ENCODE data around the gene MYLK.

MYLK gene

GRCh38 chr3:123678108-123678511 lies 206.0 kb downstream of the MYLK start:
- DNase-seq (ENCODE audit: low read depth in 2 of 2): no peak

GRCh38 chr3:123672429-123673146 lies 211.5 kb downstream of the MYLK start:
- DNase-seq (ENCODE audit: low read depth in 2 of 2): no peak

DNA sequence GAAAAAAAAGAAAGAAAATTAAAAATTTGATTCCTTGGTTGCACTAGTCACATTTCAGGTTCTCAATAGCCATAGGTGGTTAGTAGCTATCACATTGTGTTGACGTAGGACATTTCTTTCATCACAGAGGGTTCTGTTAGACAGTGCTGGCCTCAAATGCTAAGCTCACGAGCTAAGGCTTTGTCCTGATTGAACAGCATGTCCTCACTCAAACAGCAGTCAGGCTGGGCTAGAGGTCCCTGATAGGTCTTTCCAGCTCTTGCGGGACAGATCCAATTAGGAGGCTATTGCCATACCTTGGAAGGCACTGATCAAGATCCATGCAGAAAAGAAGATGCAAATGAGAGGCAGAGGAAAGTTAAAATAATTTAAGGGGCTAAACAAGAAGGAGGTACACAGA lies 213.4 kb downstream of the MYLK start:
- DNase-seq (ENCODE audit: low read depth in 2 of 2): no peak

GRCh38 chr3:123668906-123669305 lies 215.2 kb downstream of the MYLK start:
- DNase-seq (ENCODE audit: low read depth in 2 of 2): no peak

DNA sequence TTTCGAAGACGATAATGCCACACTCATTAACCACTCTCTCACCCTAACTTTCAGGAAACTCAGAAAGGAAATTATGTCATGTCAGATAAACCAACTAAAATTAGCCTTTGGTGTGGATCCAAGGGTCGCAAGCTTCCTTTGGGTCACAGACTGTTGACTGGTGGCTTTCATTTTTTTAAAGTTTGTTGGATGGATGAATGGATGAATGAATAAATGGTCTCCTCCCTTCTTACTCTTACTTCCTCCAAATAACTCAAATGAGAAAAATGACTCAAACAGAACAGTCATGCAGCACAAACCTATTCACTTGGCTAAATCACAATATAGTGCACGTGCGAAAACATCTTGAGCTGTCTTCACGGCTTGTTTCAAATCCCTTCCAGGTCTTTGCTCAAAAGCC lies 216.3 kb downstream of the MYLK start:
- DNase-seq (ENCODE audit: low read depth in 2 of 2): no peak

GRCh38 chr3:123664753-123665152 lies 219.4 kb downstream of the MYLK start:
- DNase-seq (ENCODE audit: low read depth in 2 of 2): no peak

- no peak for DNase-seq (ENCODE audit: low read depth in 2 of 2)
These were observed 220.2 kb downstream of the MYLK start for GRCh38 chr3:123663977-123664376.

DNA sequence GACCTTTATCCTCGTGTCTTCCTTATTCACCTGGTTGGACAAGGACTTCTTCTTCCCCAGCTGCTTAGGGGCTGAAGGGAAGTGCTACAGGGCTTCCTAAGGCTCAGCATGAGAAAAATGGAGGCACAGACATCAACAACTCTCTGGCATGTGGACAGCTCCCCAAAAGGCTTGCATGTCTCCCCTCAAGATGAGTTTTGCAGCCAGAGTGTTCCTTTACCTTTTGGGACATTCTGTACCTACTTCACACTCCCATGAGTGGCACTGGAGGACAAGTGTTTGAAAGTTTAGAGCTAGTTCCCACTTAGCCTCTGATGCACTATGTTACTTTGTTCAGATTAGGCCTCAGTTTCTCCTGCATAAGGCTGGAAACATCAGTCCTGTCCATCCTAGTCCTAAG lies 222.2 kb downstream of the MYLK start:
- no peak for DNase-seq (ENCODE audit: low read depth in 2 of 2)

GRCh38 chr3:123660900-123661299 lies 223.2 kb downstream of the MYLK start:
- DNase-seq (ENCODE audit: low read depth in 2 of 2): no peak

GRCh38 chr3:123660141-123660675 lies 223.9 kb downstream of the MYLK start:
- no peak for DNase-seq (ENCODE audit: low read depth in 2 of 2)

DNA sequence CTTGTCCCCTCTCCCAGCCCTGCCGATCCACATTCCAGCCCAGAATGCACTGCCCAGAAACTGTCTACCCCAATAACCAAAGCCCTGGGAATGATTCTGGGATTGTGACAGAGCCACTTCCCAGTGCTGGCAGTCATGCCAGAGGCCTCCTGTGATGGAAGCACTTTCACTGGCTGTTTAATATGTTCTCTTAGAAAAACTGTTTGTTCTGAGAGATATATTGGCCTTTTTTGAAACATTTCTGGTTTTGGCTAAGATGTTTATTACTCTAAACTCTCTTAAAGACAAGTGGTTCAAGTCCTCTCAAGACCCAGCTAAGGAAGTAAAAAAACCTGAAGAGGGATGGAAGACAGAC lies 225.3 kb downstream of the MYLK start:
- DNase-seq (ENCODE audit: low read depth in 2 of 2): no peak

- DNase-seq (ENCODE audit: low read depth in 2 of 2): no peak
These were observed 225.8 kb downstream of the MYLK start for GRCh38 chr3:123658118-123658851.

- DNase-seq (ENCODE audit: low read depth in 2 of 2): no peak
These were observed 226.6 kb downstream of the MYLK start for GRCh38 chr3:123657568-123657967.

- DNase-seq (ENCODE audit: low read depth in 2 of 2): no peak
These were observed 227.0 kb downstream of the MYLK start for GRCh38 chr3:123657111-123657510.

DNA sequence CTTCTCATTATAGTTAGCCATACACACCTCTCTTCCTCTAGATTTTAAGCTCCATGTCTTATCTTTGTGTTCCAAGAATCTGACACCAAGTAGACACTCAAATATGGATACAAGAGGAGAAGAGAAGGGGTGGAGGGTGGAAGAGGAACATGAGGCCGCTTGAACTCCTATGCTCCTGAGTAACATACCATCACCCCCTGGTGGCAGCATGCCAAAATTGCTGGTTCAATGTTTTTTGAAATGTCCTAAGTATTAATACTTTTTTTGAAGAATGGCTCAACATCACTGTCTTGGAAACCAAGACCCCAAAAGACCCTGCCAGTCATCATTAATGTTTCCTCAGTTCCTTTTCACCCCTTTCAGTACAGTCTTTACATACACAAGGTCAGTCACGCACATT lies 227.4 kb downstream of the MYLK start:
- DNase-seq (ENCODE audit: low read depth in 2 of 2): no peak

DNA sequence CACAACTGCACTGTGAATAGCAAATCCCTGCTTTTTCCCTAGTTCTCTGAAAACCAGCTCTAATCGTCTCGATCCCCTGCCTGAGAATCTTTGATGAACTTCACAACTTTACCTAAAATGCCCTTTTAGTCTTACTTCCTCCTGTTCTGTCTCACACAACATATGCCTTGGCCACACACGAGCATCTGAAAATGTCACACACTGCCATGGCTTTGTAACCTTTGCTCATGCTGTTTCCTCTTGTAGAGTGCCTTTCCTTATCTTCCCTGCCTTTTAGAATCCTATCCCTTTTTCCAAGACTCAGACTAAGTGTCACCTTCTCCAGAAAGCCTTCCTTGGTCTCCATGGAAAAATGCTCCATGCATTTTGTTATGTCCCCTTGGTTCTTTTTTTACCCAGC lies 227.9 kb downstream of the MYLK start:
- no peak for DNase-seq (ENCODE audit: low read depth in 2 of 2)

GRCh38 chr3:123655400-123655799 lies 228.7 kb downstream of the MYLK start:
- no peak for DNase-seq (ENCODE audit: low read depth in 2 of 2)

- no peak for DNase-seq (ENCODE audit: low read depth in 2 of 2)
These were observed 230.9 kb downstream of the MYLK start for GRCh38 chr3:123653221-123653682.

DNA sequence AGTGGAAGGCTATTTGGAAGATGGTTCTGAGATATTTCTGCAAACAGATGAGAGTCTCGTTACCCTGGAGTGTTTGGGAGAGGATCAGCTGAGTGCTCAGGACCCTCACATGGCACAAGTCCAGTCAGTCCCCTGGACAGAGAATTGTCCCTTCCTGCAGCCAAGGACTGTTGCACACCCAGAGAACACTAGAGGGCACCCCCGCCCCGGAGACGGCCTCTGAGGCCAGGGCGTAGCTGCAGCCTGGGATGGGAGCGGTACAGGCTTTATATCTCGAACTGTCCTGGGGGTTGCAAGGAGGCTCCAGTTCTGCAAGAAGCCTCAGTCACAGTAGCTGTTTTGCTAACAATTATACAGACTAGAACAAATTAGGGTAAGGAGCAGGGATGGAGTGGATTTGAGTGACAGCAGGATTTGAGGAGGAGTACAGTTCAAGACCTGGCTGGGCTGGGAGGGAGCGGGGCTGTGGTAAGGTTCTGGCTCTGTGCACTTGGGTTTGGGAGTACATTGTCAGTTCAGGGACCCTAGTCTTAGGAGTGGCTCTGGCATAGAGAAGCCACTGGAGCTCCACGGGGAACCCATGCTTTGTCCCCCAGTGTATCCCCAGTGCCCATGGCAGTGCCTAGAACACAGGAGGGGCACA lies 231.7 kb downstream of the MYLK start:
- DNase-seq (ENCODE audit: low read depth in 2 of 2): no peak

- no peak for DNase-seq (ENCODE audit: low read depth in 2 of 2)
These were observed 232.4 kb downstream of the MYLK start for GRCh38 chr3:123651449-123652341.

- no peak for DNase-seq (ENCODE audit: low read depth in 2 of 2)
These were observed 234.0 kb downstream of the MYLK start for GRCh38 chr3:123650101-123650500.
